CD4-positive, alpha-beta T cell treated with Interleukin-2 at 100 ng/mL for 4 hours (primary cell): Measurements from ENCODE around the gene GPBP1L1.
"Not testable (repeated sequence)": the region's sequence is repeated elsewhere in the genome, so short reads cannot be mapped to it uniquely, and the experiment has no call there.

ENCODE experiments used
- DNase-seq: peaks from one replicate; pipeline ENCODE4 v3.0.0-alpha.2; 2020; ENCODE audit warnings: low spot score

The GPBP1L1 gene

DNA sequence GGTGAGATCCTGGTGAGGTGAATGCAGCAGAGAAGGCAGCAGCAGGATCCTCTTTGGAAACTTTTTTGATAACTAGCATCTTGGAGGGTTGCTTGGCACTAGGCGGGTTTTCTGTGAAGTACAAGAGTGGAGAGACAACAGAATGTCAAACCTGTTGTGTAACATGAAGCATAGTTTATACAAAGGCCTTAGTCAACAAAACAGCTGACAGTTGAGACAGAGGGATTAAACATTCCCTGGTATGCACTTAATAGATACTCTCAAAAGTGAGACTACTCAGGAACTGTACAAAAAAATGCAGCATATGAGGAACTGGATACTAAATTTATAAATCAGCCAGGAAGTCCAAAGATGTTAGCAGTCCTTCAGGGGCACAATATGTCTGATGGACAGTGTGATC lies 46.0 kb downstream of the GPBP1L1 start:
- DNase-seq = no peak

DNA sequence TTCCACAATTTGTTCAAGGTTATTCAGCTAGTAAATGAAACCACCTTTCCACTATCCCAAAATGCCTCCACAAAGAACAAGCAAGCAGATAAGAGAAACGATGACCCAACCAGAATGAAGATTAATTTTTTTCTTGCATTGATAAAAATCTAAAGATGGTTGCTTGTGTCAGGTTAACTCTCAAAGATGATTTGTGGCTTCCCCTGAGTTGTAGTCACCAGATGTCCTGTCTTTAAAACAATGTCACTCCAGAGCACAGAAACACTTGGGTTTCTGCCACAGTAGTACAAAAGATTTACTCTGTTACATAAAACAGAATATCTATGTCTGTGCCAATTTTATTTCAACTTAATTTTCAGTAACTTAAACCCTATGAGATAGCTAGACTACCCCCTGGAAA lies 51.1 kb downstream of the GPBP1L1 start:
- DNase-seq = no peak

DNA sequence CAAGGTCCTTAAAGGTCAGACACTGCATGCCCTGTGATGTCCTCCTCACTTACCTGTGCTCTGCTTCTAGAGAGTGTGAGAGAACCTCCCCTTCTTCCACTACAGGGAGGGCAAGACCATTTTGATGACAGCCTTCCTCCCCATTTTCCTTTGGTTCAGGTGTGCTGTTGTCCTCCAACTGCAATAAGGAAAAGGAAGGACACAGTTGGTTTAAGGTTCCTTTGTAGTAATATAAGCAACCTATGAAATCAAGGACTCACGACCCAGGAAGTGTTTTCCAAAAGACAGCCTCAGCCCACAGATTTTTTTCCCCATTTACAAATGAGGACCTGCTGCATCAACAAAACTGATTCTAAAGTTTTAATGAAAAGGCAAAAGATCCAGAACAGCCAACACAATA lies 55.9 kb downstream of the GPBP1L1 start:
- no peak for DNase-seq

DNA sequence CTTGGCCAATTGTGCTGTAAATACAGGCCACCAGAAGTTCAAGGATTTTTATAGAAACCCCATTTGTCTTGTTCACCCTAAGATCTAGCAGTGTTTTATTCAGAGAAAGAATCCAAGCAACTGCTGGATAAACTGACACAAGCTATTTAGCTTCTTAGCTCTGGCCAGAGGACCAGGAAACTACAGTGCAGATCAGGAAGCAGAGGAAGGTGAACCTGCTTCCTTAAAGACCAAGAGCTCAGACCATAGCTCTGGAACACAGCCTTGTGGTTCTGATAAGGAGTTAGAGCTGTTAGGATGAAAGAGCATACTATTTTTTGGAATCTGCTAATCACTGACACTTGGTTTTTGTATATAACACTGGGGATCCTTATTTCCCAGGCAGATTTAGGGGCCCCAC lies 57.3 kb downstream of the GPBP1L1 start:
- no peak for DNase-seq

DNA sequence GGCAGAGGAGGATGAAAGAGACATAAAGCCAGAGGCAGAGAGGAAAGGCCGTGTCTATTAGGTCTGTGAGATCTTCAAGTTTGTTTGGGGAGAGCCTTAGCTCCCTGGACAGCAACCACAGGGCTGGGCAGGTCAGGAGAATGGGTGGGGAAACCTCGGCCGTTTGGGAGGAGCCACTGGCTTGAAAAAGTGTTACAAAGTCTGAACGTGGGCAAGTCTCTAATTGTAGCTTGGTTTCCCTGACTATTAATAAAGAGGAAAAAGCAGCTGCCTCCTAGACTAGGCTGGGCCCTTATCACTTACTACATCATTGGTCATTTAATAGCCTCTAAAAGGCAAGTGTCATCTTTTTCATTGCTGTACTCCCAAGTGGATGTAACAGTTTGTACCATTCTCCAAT lies 62.4 kb downstream of the GPBP1L1 start, which contains the start of gene CCDC17:
CCDC17 (minus strand) TSS at position 83 of the 400 bp plus-strand sequence. CDS start 145 bp downstream, outside the sequence.
- DNase-seq = no peak

DNA sequence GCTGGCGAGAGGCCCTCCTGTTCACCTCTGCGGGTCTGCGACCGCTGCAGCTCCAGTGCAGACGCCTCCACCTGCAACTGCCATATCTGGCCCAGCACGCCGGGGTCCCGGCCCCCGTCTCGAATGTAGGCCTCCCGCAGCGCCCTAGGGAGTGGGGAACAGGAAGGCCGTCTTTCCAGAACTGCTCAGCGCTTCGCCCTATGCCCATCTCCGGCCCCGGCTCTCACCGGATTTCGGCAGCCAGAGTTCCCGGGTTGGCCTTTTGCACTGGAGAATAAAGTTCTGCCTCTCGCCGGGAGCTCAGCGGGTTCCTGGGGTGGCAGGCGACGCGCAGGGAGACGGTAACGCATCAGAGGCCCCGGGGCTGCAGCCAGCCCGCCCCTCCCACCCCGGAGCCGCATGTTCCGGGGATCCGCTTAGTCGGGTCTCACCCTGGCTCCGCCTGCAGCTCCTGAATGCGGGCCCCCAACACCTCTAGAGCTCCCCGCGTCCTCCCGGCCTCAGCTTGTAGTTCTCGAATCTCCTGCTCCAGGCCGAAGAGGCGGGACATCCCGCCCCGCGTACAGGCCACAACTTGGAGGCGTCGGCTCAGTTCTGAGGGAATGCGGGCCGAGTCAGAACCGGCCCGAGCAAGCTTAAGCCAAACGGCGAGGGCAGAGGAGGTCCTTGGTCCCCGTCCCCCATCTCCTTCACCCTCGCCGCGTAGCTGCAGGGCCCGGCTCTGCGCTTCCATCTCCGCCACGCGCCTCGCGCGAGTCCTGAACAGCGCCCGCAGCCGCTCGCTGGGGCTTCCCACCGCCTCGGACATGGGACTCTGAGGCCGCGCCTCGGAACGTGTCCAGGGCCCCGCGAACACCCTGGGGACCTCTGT lies 63.6 kb downstream of the GPBP1L1 start:
- DNase-seq = no peak

DNA sequence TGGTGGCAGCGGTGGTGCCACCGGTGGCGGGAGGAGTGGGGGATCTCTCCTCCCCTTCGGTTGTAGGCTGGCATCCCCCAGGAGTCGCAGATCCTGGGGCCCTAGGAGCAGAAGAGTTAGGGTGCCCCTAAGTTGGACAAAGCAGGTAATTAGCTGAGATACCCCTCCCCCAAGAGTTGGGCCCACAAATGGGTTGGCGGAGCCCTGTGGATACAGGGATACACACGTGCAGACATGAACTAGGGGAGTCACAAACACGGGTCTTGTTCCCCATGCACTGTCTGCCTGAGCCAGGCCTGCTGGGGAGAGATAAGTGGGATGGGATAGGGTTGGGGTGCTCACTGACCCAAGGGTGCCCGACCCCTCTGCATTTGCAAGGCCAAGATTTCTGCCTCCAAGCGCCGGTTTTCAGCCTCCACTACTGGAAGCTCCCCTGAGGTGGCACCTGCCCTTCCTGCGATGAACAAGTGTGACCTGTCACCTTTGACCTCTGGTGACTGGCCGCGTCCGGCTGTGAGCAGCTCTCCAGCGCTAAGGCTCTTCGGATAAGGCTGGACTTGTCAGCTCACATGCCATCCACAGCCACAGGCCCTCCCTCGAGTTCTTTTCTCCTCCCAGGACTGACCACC lies 64.3 kb downstream of the GPBP1L1 start:
- no peak for DNase-seq

DNA sequence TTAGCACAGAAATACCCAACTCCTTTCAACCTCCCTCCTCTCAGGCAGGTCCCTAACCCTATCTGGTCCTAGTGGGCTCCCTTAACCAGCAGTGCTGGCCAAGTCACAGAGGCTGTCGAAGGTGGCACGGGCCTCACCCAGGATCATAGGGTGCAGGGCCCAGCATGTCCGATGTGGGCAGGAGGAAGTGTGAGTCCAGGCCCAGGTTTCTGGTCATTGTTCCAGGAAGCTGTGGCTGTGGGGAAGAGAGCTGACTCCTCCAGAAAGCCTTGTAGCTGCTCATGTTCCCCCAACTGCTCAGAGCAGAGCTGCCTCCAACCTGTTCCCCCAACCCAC lies 64.9 kb downstream of the GPBP1L1 start:
- DNase-seq = no peak

DNA sequence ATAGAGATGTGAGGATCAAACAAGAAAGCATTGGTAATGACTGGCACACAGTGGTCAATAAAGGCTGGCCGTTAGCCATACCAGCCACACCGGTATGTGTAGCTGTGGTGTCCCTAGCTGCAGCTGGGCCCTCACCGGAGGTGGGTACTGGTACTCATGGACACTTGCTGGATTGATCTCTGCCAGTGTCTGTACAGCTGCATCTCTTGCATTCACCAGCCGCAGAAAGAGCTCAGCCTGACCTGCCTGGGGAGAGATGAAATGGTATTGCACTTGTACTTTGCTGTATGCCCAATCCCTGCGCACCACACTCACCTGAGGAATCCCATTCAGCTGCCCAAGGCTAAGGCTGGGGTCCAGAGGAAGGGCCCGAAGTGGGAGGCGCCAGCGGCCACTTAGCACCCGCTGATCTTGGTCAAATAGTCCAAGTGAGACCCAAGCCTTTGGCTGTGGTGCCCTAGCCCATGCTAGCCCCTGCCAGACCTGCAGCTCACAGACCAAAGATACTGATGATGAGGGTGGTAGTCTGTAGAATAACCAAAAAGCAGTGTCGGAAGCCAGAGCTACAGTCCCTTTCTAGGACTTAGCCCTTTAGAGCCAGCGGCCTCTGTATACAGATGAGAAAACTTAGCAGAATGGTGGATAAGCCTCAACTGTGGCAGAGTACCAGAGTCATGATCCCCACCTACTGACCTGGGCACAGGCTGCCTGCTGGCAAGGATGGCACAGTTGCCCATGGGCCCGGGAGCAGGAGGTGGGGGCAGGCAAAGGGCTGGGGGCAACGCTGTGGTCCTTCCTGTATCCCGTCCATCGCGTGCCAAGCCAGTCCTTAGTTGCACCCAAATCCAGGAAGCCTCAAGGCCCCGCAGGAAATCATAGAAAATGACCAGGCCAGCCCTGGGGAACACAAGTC lies 65.5 kb downstream of the GPBP1L1 start:
- no peak for DNase-seq

DNA sequence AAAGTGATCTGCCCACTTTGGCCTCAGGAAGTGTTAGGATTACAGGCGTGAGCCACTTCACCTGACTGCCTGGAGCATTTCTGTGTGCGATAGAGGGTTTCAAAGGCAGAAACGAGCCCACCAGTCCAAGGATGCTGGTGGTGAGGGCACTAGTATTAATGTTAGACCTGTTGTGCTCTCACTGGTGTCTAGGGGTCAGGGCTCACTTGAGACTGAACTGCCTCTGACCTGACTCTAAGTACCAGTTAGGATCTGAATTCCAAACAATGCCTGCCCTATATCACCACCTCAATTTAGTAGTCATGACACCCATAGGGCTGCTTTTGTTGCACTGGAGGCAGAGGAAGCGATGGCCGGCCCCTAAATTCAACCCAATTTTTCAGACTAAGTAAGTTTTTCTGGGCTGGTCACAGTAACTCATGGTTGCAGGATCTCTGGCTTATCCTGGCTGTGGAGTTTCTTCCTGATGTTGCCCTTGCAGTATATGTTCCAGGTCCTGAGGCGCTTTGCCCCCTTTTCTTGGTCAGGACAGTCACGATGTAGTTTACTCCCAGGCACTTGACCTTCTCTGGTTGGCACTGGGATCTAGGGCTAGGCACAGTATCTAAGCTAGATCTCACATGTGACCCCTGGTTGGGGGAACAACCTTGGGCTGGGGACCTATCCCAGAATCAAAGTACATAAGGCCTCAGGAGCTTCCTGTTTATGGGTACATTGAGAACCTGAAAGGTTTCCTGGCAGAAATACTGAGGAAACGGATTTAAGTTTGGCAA lies 67.0 kb downstream of the GPBP1L1 start:
- DNase-seq = no peak

DNA sequence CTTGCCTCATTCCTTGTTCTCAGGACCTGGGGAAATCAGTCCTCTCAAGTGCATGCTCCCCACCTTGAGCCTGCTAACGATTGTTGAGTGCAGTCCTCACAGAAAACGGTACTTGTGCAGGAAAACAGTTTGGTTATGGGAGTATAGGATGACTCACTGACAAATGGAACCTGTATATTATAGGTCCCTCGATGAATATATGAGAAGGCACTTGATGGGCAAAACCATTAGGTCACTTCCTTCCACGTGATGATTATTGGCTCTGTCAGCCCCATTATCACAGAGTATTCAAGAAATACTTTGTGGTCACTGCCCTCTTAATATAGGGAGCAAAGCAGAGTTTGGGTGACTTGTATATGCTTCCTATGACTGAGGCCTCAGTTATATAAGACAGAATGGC lies 68.7 kb downstream of the GPBP1L1 start:
- no peak for DNase-seq

DNA sequence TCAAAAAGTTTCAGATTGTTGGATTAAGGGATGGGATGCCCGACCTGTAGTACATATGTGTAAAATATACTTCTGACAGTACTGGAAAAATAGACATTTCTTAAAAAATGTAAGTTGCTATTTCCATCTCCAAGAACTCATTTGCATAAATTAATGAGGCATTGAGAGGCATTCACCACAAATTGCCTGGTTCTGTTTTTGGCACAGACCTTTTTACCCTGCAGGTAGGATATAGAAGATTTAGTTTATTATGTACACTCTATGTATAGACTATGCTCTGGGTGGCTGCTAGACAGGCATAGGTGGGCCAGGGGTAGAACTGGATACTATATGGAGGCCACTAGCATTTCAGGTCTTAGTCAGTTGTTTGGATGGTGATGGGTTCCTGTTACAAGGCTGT lies 70.4 kb downstream of the GPBP1L1 start:
- DNase-seq = no peak

DNA sequence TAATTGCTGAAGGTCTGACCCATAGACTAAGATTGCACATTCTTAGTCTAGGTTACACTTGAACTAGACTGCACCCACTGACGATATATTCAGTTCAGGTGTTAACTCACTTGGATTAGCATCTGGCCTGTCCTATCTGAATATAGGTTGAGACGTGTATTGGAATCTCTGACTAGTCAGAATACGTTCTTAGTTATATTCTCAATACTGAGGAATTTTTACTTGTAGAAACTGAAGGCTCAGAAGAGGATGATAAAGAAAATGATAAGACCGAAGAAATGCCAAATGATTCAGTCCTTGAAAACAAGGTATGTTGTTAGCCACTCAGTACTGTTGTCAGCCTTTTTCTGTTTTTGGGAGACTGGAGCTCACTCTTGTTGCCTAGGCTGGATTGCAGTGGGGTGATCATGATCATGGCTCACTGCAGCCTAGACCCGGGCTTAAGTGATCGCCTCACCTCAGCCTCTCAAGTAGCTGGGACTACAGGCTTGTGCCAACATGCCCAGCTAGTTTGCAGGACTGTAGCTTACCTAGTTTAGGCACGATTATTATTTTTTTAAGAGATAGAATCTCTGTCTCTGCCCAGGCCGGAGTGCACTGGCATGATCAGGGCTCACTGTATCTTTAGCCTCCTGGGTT lies 73.3 kb downstream of the GPBP1L1 start:
- DNase-seq = no peak

DNA sequence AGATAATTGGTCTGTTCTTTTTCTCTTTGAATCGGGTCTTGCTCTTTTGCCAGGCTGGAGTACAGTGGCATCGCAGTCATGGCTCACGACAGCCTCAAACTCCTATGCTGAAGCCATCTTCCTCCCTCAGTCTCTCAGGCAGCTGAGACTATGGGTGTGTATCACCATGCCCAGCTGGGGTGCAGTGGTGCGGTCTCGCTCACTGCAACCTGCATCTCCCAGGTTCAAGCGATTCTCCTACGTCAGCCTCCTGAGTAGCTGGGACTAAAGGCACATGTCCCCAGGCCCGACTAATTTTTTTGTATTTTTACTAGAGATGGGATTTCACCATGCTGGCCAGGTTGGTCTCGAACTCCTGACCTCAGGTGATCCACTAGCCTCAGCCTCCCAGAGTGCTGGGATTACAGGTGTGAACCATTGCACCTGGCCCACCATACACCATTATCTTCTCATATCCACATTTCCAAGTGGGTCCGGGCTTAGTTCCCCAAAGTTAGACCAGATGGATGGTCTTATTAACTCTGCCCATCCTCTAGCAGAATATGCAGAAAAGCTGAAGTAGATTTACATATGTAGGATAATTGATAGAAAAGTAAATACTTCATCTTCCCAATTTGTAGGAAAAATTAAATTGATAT lies 75.6 kb downstream of the GPBP1L1 start:
- no peak for DNase-seq

DNA sequence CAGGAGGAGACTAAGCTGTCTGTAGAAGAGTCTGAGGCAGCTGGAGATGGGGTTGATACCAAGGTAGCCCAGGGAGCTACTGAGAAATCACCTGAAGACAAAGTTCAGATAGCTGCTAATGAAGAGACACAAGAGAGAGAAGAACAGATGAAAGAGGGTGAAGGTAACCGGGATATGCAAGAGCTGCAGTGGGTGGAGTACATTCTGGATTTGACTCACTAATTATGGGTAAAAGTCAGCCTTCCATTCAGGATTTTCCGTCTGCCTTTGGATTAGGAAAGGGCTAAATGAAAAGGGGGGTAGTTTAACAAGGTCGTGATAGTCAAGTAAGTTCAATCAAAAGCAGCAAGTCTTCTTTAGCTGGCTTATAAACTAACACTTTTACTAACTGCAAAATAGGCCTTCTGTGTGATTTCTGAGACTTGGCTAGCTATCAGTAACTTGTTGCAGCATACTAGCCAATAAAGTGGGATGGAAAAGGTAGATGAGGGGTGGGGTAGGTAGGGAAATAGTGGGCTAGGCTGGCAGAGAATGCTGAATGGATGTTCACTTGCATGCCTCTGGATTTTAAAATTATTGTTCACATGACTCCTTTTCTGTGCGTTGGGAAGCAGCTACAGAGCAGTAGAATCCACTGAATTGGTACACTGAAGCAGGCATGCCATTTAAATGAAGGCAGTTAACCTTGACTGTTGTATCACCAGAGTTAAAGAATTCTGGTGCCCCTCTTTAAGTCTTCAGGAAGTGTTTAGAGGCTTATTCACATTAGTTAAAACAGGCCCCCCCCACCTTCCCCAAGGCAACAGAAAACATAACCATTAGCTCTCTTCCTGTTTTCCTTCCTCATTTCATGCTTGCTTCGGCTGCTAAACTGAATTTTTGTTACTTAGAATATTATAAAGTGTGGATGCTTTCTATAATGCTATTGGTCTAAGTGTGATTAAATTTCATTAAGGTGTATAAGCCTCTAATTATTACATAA lies 77.9 kb downstream of the GPBP1L1 start:
- no peak for DNase-seq

DNA sequence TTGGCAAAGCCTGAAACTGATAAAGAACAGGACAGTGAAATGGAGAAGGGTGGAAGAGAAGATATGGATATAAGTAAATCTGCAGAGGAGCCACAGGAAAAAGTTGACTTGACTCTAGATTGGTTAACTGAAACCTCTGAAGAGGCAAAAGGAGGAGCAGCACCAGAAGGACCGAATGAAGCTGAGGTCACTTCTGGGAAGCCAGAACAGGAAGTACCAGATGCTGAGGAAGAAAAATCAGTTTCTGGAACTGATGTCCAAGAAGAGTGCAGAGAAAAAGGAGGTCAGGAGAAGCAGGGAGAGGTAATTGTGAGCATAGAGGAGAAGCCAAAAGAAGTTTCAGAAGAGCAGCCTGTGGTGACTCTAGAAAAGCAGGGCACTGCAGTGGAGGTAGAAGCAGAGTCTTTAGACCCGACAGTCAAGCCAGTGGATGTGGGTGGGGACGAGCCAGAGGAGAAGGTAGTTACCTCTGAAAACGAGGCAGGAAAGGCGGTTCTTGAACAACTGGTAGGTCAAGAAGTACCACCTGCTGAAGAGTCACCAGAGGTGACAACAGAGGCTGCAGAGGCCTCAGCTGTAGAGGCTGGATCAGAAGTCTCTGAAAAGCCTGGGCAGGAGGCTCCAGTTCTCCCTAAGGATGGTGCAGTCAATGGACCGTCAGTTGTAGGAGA lies 78.8 kb downstream of the GPBP1L1 start:
- no peak for DNase-seq

DNA sequence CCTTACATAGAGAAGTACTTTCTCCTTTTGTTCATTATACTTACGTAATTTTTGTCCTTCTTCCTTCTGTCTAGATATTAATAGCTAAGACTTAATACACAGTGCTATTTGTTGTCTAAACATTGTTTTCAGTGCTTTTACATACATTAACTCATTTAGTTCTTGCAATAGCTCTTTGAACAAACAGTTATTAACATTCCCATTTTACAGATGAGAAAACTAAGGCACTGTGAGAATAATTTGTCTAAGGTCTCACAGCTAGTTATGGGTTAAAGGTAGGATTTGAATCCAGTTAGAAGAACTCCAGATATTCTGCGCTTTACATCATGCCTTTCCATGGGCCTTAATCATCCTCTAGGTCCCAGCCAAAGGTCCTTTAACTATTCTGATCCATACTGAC lies 82.1 kb downstream of the GPBP1L1 start:
- DNase-seq = no peak

DNA sequence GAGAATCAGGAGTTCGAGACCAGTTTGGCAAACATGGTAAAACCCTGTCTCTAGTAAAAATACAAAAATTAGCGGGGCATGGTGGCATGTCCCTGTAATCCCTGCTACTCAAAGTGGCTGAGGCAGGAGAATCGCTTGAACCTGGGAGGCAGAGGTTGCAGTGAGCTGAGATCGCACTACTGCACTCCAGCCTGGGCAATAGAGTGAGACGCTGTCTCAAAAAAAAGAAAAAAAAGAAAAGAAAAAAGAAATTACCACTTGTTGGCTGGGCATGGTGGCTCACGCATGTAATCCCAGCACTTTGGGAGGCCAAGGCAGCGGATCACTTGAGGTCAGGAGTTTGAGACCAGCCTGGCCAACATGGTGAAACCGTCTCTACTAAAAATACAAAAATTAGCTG lies 89.6 kb downstream of the GPBP1L1 start:
- not testable (repeated sequence) for DNase-seq

DNA sequence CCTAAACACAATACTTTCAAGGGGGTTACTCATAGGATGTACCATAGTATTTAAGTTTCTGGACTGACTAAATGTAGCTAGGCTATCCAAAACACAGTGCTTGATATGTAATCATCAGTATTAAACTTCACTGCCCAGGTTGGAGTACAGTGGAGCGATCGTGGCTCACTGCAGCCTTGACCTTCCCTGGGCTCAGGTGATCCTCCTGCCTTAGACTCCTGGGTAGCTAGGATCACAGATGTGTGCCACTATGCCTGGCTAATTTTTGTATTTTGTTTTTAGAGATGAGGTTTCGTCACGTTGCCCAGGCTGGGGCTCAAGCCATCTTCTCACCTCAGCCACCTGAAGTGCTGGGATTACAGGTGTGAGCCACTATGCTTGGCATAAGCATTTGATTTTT lies 91.9 kb downstream of the GPBP1L1 start:
- DNase-seq = no peak
